Caco-2 (cell line): ENCODE results near the gene SUPT3H. TPM values are rescaled to one million over a fixed set of nuclear protein-coding genes. Genes with fewer than 3 reads are reported as not detected.

Experiments
- BruUV-seq: library from RNA; stranded (reverse); fragments of 400-500 nt; replicated peaks from 2 replicates; lab custom pipeline; 2021; lab: Mats Ljungman, UMichigan
- CTCF ChIA-PET: fragments of 300-600 bp; sonication (Branson Sonifier 250); formaldehyde crosslinking; loops from one replicate; lab custom pipeline; 2022; ENCODE audit warnings: antibody characterized with exemption; lab: Charles Lee
- POLR2A ChIA-PET: fragments of 300-600 bp; sonication (Branson Sonifier 250); formaldehyde crosslinking; loops from one replicate; lab custom pipeline; 2022; ENCODE audit warnings: antibody characterized with exemption; lab: Charles Lee
- DNase-seq, 2 experiments: peaks; one replicate each; pipeline versions ENCODE4 v3.0.0 to v3.0.0-alpha.2; 2020 to 2022
- H3K27me3 ChIP-seq: replicated peaks from 2 replicates; pipeline ENCODE4 v1.6.0; 2011; ENCODE audit warnings: low read length; ENCODE audit not compliant: control insufficient read depth, insufficient read depth
- H3K36me3 ChIP-seq: 2 replicates; pipeline ENCODE4 v1.5.1; 2011; ENCODE audit warnings: low read length; ENCODE audit not compliant: control insufficient read depth, insufficient read depth
- H3K4me1 ChIP-seq: fragments of 250-450 bp; sonication (Bioruptor Pico); 2 replicates; pipeline ENCODE4 v1.5.1; 2020; ENCODE audit warnings: mild to moderate bottlenecking
- H3K4me3 ChIP-seq: 2 replicates; pipeline ENCODE4 v1.5.1; 2011; ENCODE audit warnings: low read depth, mild to moderate bottlenecking, control low read depth, low read length
- H3K9me3 ChIP-seq: fragments of 250-450 bp; sonication (Bioruptor Pico); 2 replicates; pipeline ENCODE4 v1.5.1; 2020; ENCODE audit warnings: mild to moderate bottlenecking, moderate library complexity
- H3K27ac Mint-ChIP-seq: one replicate; pipeline ENCODE4 v1.8.0; 2022; ENCODE audit warnings: mixed read lengths; ENCODE audit not compliant: unreplicated experiment
- H3K27me3 Mint-ChIP-seq: one replicate; pipeline ENCODE4 v1.8.0; 2022; ENCODE audit warnings: mixed read lengths; ENCODE audit not compliant: insufficient read depth, unreplicated experiment
- H3K36me3 Mint-ChIP-seq: one replicate; pipeline ENCODE4 v1.8.0; 2022; ENCODE audit warnings: mild to moderate bottlenecking, mixed read lengths; ENCODE audit not compliant: insufficient read depth, unreplicated experiment
- H3K4me1 Mint-ChIP-seq: one replicate; pipeline ENCODE4 v1.8.0; 2022; ENCODE audit warnings: low read depth, mixed read lengths; ENCODE audit not compliant: unreplicated experiment
- H3K4me3 Mint-ChIP-seq: one replicate; pipeline ENCODE4 v1.8.0; 2022; ENCODE audit warnings: mild to moderate bottlenecking, moderate library complexity, mixed read lengths; ENCODE audit not compliant: unreplicated experiment
- H3K9me3 Mint-ChIP-seq: one replicate; pipeline ENCODE4 v1.8.0; 2022; ENCODE audit warnings: mixed read lengths; ENCODE audit not compliant: unreplicated experiment
- CTCF ChIP-seq, 2 experiments: fragments of 200-600 bp in 1 of 2; IDR thresholded peaks; 1 replicate in 1 of 2; 2 replicates in 1 of 2; pipeline versions ENCODE4 v1.5.1 to v1.8.0; 2011 to 2022; ENCODE audit warnings: antibody characterized with exemption in 1 of 2, control low read depth in 1 of 2, inconsistent platforms in 1 of 2, low read depth in 1 of 2, low read length in 1 of 2, mild to moderate bottlenecking in 1 of 2, moderate library complexity in 1 of 2; ENCODE audit not compliant: insufficient read depth in 1 of 2, severe bottlenecking in 1 of 2, unreplicated experiment in 1 of 2
- intact Hi-C: fragments of 100-400 bp; cut with micrococcal nuclease; formaldehyde crosslinking; loops from one replicate; pipeline ENCODE4 v1.10.0; 2022; ENCODE audit not compliant: unreplicated experiment
- total RNA-seq: library from RNA; stranded (reverse); gene quantifications from 2 replicates; pipeline ENCODE4 v1.2.3, GENCODE V29; 2022

The SUPT3H gene
- total RNA-seq, 1 experiment from 2014 or later = 13.2 TPM

GRCh38 chr6:45260696-45261095, 117.0 kb downstream of the SUPT3H start:
- POLR2A ChIA-PET = no interaction called here
- no peak for DNase-seq

DNA sequence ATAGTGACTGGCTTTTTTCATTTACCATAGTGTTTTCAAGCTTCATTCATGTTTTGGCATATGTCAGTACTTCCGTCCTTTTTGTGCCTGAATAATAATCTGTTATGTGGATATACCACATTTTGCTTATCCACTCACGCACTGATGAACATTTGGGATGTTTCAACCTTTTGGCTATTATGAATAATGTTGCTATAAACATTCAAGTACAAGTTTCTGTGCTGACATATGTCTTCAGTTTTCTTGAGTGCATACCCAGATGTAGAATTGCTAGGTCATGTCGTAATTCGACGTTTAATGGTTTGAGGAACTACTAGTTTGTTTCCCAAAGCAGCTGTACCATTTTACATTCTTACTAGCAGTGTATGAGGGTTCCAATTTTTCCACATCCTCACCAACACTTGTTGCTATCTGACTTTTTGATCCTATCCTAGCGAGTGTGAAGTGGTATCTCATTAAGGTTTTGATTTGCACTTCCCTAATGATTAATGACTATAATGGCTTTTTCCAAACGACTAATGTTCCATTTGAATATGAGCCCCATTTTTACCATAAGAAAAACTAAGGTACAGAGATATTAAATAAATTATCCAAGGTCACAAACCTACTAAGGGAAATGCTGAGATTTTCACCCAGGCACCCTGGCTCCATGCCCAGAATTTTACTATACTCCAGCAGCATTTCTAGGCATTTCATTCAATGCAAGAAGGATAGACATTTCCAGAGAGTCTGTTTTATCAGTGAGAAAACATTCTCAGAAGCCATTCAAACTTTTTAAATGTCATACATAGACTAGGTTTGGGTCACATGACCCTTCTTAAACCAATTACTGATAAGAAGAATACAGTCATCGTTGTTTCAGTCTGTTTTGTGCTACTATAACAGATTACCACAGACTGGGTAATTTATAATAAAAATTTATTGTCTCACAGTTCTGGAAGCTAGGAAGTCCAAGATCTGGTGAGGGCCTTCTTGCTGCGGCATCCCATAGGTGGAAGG, 120.7 kb downstream of the SUPT3H start:
- no peak for TF ChIP-seq CTCF (IDR thresholded peaks at IDR 0.05; ENCODE audit: insufficient read depth in 1 of 2, low read depth in 1 of 2, low read length in 1 of 2, severe bottlenecking in 1 of 2, unreplicated experiment in 1 of 2)
- no peak overlapping the region for H3K27ac Mint-ChIP-seq
- no peak for DNase-seq
- Histone ChIP-seq H3K36me3 (no peaks in the 10 kb centered on the region), H3K27me3 (no peaks in the 10 kb centered on the region), H3K4me3 (no peak overlapping the region), H3K9me3 (no peaks in the 10 kb centered on the region), H3K4me1 (no peaks in the 10 kb centered on the region)
- BruUV-seq = no TSS peak
- ChIA-PET POLR2A (no interaction called here), CTCF (no interaction called here)
- H3K36me3 Mint-ChIP-seq = no peaks in the 10 kb centered on the region
- H3K4me1 Mint-ChIP-seq = no peaks in the 10 kb centered on the region
- intact Hi-C loops = no loop called here
- no peaks in the 10 kb centered on the region for H3K9me3 Mint-ChIP-seq
- no peak overlapping the region for H3K4me3 Mint-ChIP-seq
- no peaks in the 10 kb centered on the region for H3K27me3 Mint-ChIP-seq

More at GRCh38 chr6:45260696-45261095, 117.0 kb downstream of the SUPT3H start:
- H3K4me1 Mint-ChIP-seq = no peaks in the 10 kb centered on the region
- H3K4me3 Mint-ChIP-seq = no peak overlapping the region
- Histone ChIP-seq H3K4me1 (no peaks in the 10 kb centered on the region), H3K27me3 (no peaks in the 10 kb centered on the region), H3K4me3 (no peak overlapping the region), H3K36me3 (no peaks in the 10 kb centered on the region), H3K9me3 (no peaks in the 10 kb centered on the region)
- intact Hi-C loops = no loop called here
- no peaks in the 10 kb centered on the region for H3K36me3 Mint-ChIP-seq
- no peaks in the 10 kb centered on the region for H3K9me3 Mint-ChIP-seq
- no peak for TF ChIP-seq CTCF (IDR thresholded peaks at IDR 0.05; ENCODE audit: insufficient read depth in 1 of 2, low read depth in 1 of 2, low read length in 1 of 2, severe bottlenecking in 1 of 2, unreplicated experiment in 1 of 2)
- H3K27ac Mint-ChIP-seq = no peak overlapping the region
- CTCF ChIA-PET = no interaction called here
- H3K27me3 Mint-ChIP-seq = no peaks in the 10 kb centered on the region
- no TSS peak for BruUV-seq

GRCh38 chr6:45255434-45255833, 122.3 kb downstream of the SUPT3H start:
- CTCF ChIA-PET = no interaction called here
- DNase-seq = no peak
- no peak overlapping the region for H3K27ac Mint-ChIP-seq
- no peaks in the 10 kb centered on the region for H3K9me3 Mint-ChIP-seq
- Histone ChIP-seq H3K4me3 (no peak overlapping the region), H3K9me3 (no peaks in the 10 kb centered on the region), H3K27me3 (no peaks in the 10 kb centered on the region), H3K4me1 (no peaks in the 10 kb centered on the region), H3K36me3 (no peaks in the 10 kb centered on the region)
- POLR2A ChIA-PET = no interaction called here
- no TSS peak for BruUV-seq
- no peaks in the 10 kb centered on the region for H3K27me3 Mint-ChIP-seq
- no peaks in the 10 kb centered on the region for H3K4me1 Mint-ChIP-seq
- H3K36me3 Mint-ChIP-seq = no peaks in the 10 kb centered on the region
- intact Hi-C loops = no loop called here
- H3K4me3 Mint-ChIP-seq = no peak overlapping the region
- no peak for TF ChIP-seq CTCF (IDR thresholded peaks at IDR 0.05; ENCODE audit: insufficient read depth in 1 of 2, low read depth in 1 of 2, low read length in 1 of 2, severe bottlenecking in 1 of 2, unreplicated experiment in 1 of 2)
